H1 (cell line): ENCODE measurements around the gene CAMKMT. TPM values are rescaled to one million over a fixed set of nuclear protein-coding genes. Genes with fewer than 3 reads are reported as not detected.

ENCODE experiments used
- CTCF ChIA-PET: fragments of 300-600 bp; sonication (Branson Sonifier 250); formaldehyde crosslinking; loops from one replicate; lab custom pipeline; 2021; ENCODE audit not compliant: partially characterized antibody; lab: Charles Lee
- POLR2A ChIA-PET: fragments of 300-600 bp; sonication (Branson Sonifier 250); formaldehyde crosslinking; loops from one replicate; lab custom pipeline; 2021; ENCODE audit warnings: inconsistent platforms; ENCODE audit not compliant: partially characterized antibody; lab: Charles Lee
- DNase-seq, 2 experiments: peaks; one replicate each; pipeline versions ENCODE4 v3.0.0 to v3.0.0-alpha.2; 2010 to 2022; ENCODE audit warnings: low spot score in 2 of 2, low read depth in 1 of 2, mixed read lengths in 1 of 2
- FAIRE-seq: peaks from 2 replicates; lab custom pipeline; 2011; peaks lifted over from hg19 to GRCh38; lab: Jason Lieb, UNC
- H2AFZ ChIP-seq: 2 replicates; pipeline ENCODE4 v1.8.1; 2012; ENCODE audit warnings: low read length, inconsistent platforms
- H2AK5ac ChIP-seq: 2 replicates; pipeline ENCODE4 v1.6.1; 2013; ENCODE audit warnings: low read depth, low read length
- H2BK120ac ChIP-seq: replicated peaks from 2 replicates; pipeline ENCODE3; 2013; ENCODE audit warnings: low read depth, low read length, inconsistent platforms
- H2BK12ac ChIP-seq: 2 replicates; pipeline ENCODE4 v1.6.1; 2013; ENCODE audit warnings: low read depth, low read length
- H2BK15ac ChIP-seq: 2 replicates; pipeline ENCODE4 v1.6.1; 2013; ENCODE audit warnings: low read length
- H2BK20ac ChIP-seq: 2 replicates; pipeline ENCODE4 v1.6.1; 2013; ENCODE audit warnings: low read length
- H2BK5ac ChIP-seq: 2 replicates; pipeline ENCODE4 v1.6.1; 2013; ENCODE audit warnings: low read depth, low read length
- H3K14ac ChIP-seq: 2 replicates; pipeline ENCODE4 v1.6.1; 2013; ENCODE audit warnings: inconsistent platforms; ENCODE audit not compliant: insufficient read length
- H3K18ac ChIP-seq: 2 replicates; pipeline ENCODE4 v1.6.1; 2013; ENCODE audit warnings: low read length; ENCODE audit errors: extremely low read depth
- H3K23ac ChIP-seq: 2 replicates; pipeline ENCODE4 v1.6.1; 2013; ENCODE audit warnings: inconsistent platforms; ENCODE audit not compliant: insufficient read length
- H3K23me2 ChIP-seq: 2 replicates; pipeline ENCODE4 v1.6.1; 2013; ENCODE audit warnings: low read depth, low read length
- H3K27ac ChIP-seq: 2 replicates; pipeline ENCODE4 v1.6.1; 2011; ENCODE audit warnings: low read depth, low read length, inconsistent platforms
- H3K27me3 ChIP-seq, 4 experiments: replicated peaks in 1 of 4; 1 replicate in 1 of 4; 2 replicates in 3 of 4; pipeline versions ENCODE4 v1.6.1 to v1.8.1; 2011 to 2013; ENCODE audit warnings: low read length in 3 of 4, mild to moderate bottlenecking in 3 of 4, inconsistent platforms in 2 of 4, mixed read lengths in 2 of 4, moderate library complexity in 1 of 4; ENCODE audit not compliant: control insufficient read depth in 3 of 4, insufficient read depth in 3 of 4; ENCODE audit errors: extremely low read depth in 1 of 4
- H3K36me3 ChIP-seq, 4 experiments: 2 replicates each; pipeline versions ENCODE4 v1.6.1 to v1.8.1; 2011 to 2013; ENCODE audit warnings: mild to moderate bottlenecking in 4 of 4, low read length in 3 of 4, moderate library complexity in 2 of 4, control low read depth in 1 of 4, inconsistent platforms in 1 of 4; ENCODE audit not compliant: insufficient read depth in 4 of 4, control insufficient read depth in 2 of 4
- H3K4ac ChIP-seq: replicated peaks from 2 replicates; pipeline ENCODE3; 2013; ENCODE audit warnings: low read length, low read depth, mixed read lengths, inconsistent platforms; ENCODE audit not compliant: insufficient read length
- H3K4me1 ChIP-seq, 4 experiments: replicated peaks in 1 of 4; 1 replicate in 1 of 4; 2 replicates in 3 of 4; pipeline versions ENCODE4 v1.6.1 to v1.8.1; 2011 to 2013; ENCODE audit warnings: low read length in 3 of 4, inconsistent platforms in 2 of 4, mixed read lengths in 1 of 4; ENCODE audit not compliant: insufficient read depth in 4 of 4, control insufficient read depth in 3 of 4
- H3K4me2 ChIP-seq, 2 experiments: 2 replicates each; pipeline versions ENCODE4 v1.6.1 to v1.8.1; 2011 to 2013; ENCODE audit warnings: low read depth in 2 of 2, low read length in 2 of 2, control low read depth in 1 of 2, inconsistent platforms in 1 of 2, mild to moderate bottlenecking in 1 of 2; ENCODE audit not compliant: insufficient read depth in 1 of 2
- H3K4me3 ChIP-seq, 4 experiments: fragments of 200-600, 300-600 bp in 1 of 4; sonication (generic), shearing (Covaris generic), sonication (Bioruptor Twin) in 1 of 4; 2 replicates each; pipeline versions ENCODE4 v1.5.1 to v1.8.1; 2011 to 2016; ENCODE audit warnings: low read length in 4 of 4, low read depth in 3 of 4, control low read depth in 2 of 4, inconsistent platforms in 2 of 4, mild to moderate bottlenecking in 2 of 4, mixed read lengths in 1 of 4, moderate library complexity in 1 of 4; ENCODE audit not compliant: insufficient read depth in 2 of 4; ENCODE audit errors: extremely low read depth in 1 of 4
- H3K56ac ChIP-seq: replicated peaks from 2 replicates; pipeline ENCODE3; 2013; ENCODE audit warnings: low read depth, mild to moderate bottlenecking, mixed read lengths, low read length, inconsistent platforms; ENCODE audit not compliant: insufficient read length
- H3K79me1 ChIP-seq: 2 replicates; pipeline ENCODE4 v1.6.1; 2013; ENCODE audit warnings: low read depth, low read length, control low read depth
- H3K79me2 ChIP-seq, 2 experiments: 2 replicates each; pipeline versions ENCODE4 v1.6.1 to v1.8.1; 2012 to 2013; ENCODE audit warnings: low read length in 2 of 2, mild to moderate bottlenecking in 2 of 2, inconsistent platforms in 1 of 2; ENCODE audit not compliant: insufficient read depth in 2 of 2, control insufficient read depth in 1 of 2
- H3K9ac ChIP-seq, 4 experiments: replicated peaks in 1 of 4; 1 replicate in 1 of 4; 2 replicates in 3 of 4; pipeline versions ENCODE4 v1.6.1 to v1.8.1; 2011 to 2013; ENCODE audit warnings: low read depth in 3 of 4, low read length in 3 of 4, control low read depth in 2 of 4, mild to moderate bottlenecking in 2 of 4, moderate library complexity in 2 of 4, inconsistent platforms in 1 of 4; ENCODE audit errors: extremely low read depth in 1 of 4
- H3K9me3 ChIP-seq, 2 experiments: 2 replicates each; pipeline versions ENCODE4 v1.6.1 to v1.8.1; 2012 to 2013; ENCODE audit warnings: mild to moderate bottlenecking in 2 of 2, moderate library complexity in 2 of 2, control low read depth in 1 of 2, inconsistent platforms in 1 of 2, low read depth in 1 of 2, low read length in 1 of 2, mixed read lengths in 1 of 2; ENCODE audit not compliant: insufficient read depth in 2 of 2
- H4K20me1 ChIP-seq, 2 experiments: replicated peaks in 1 of 2; 2 replicates each; pipeline versions ENCODE3 to v1.8.1; 2011 to 2013; ENCODE audit warnings: inconsistent platforms in 2 of 2, low read length in 2 of 2, mild to moderate bottlenecking in 1 of 2; ENCODE audit not compliant: insufficient read depth in 2 of 2, control insufficient read depth in 1 of 2
- H4K5ac ChIP-seq: 2 replicates; pipeline ENCODE4 v1.6.1; 2013; ENCODE audit warnings: low read length, low read depth, mixed read lengths, inconsistent platforms; ENCODE audit not compliant: insufficient read length
- H4K8ac ChIP-seq: 2 replicates; pipeline ENCODE4 v1.8.0; 2013; ENCODE audit warnings: mild to moderate bottlenecking, moderate library complexity, low read length, inconsistent platforms; ENCODE audit not compliant: insufficient read depth; ENCODE audit errors: extremely low read depth
- H4K91ac ChIP-seq: replicated peaks from 2 replicates; pipeline ENCODE3; 2013; ENCODE audit warnings: low read length, mixed read lengths, inconsistent platforms; ENCODE audit not compliant: insufficient read length
- HDAC6 ChIP-seq: IDR thresholded peaks from one replicate; pipeline ENCODE4 v1.7.1; 2012; ENCODE audit warnings: low read depth, mild to moderate bottlenecking, inconsistent platforms, low read length, moderate library complexity
- POU5F1 ChIP-seq: IDR thresholded peaks from 2 replicates; pipeline ENCODE4 v1.6.1; 2011; ENCODE audit warnings: low read depth, mild to moderate bottlenecking, low read length, moderate library complexity
- RFX5 ChIP-seq: IDR thresholded peaks from 2 replicates; pipeline ENCODE4 v1.6.1; 2011; ENCODE audit warnings: low read depth, low read length, improper control_type of control experiment, borderline replicate concordance
- RNF2 ChIP-seq: fragments of 200-900, 300-1000 bp; sonication (generic); IDR thresholded peaks from 2 replicates; pipeline ENCODE4 v1.7.1; 2016; ENCODE audit warnings: borderline replicate concordance, low read depth, mild to moderate bottlenecking, antibody characterized with exemption, low read length; ENCODE audit not compliant: poor library complexity, severe bottlenecking; ENCODE audit errors: missing control alignments
- SP1 ChIP-seq: IDR thresholded peaks from 2 replicates; pipeline ENCODE4 v1.6.1; 2011; ENCODE audit warnings: low read depth, low read length
- SUZ12 ChIP-seq: fragments of 200-600 bp; sonication (generic); IDR thresholded peaks from 2 replicates; pipeline ENCODE4 v1.6.1; 2012; ENCODE audit warnings: mild to moderate bottlenecking, inconsistent platforms, low read length, moderate library complexity, mixed read lengths
- TEAD4 ChIP-seq: IDR thresholded peaks from 2 replicates; pipeline ENCODE4 v1.6.1; 2012; ENCODE audit warnings: low read depth, low read length, inconsistent platforms, mixed read lengths
- WGBS, 2 experiments: shearing (Covaris generic) in 1 of 2; methylation state at CpG; one replicate each; pipeline versions ENCODE4 v1.1.6 to v1.1.7; 2013 to 2015; ENCODE audit warnings: low lambda C conversion rate in 2 of 2, mixed read lengths in 2 of 2, inconsistent platforms in 1 of 2, low coverage in 1 of 2, missing lambda C conversion rate in 1 of 2; ENCODE audit not compliant: insufficient replicate concordance in 2 of 2, insufficient coverage in 1 of 2, insufficient read length in 1 of 2; ENCODE audit errors: extremely low coverage in 1 of 2, missing lambda C conversion rate in 1 of 2; 5-methylcytosine and 5-hydroxymethylcytosine counted together
- polyA plus RNA-seq, 7 experiments: library from polyadenylated mRNA; depleted of rRNA in 3 of 7; stranded (reverse) in 5 of 7; unstranded in 2 of 7; fragments of >200 nt in 5 of 7; fragments of 200-250 nt in 2 of 7; gene quantifications; 1 replicate in 5 of 7; 2 replicates in 1 of 7; 4 replicates in 1 of 7; pipeline versions ENCODE4 v1.2.1 to v1.2.3, GENCODE V29; 2011 to 2013; ENCODE audit warnings: missing spikeins in 2 of 7, mixed read lengths in 2 of 7
- total RNA-seq: library from RNA; stranded (reverse); fragmentation: NEBNext Ultra II Directional; extraction: Animal tissue kit (Norgen Biotek cat#: 25700); gene quantifications from 2 replicates; pipeline ENCODE4 v1.2.1, GENCODE V29; 2021
- TF ChIP-seq, protein P1 (sequence below): IDR thresholded peaks from 2 replicates; pipeline ENCODE4 v1.6.1; 2011; ENCODE audit warnings: low read depth, mild to moderate bottlenecking, low read length; ENCODE audit not compliant: insufficient read depth
- TF ChIP-seq, protein P2 (sequence below): IDR thresholded peaks from 2 replicates; pipeline ENCODE4 v1.6.1; 2011; ENCODE audit warnings: low read length, improper control_type of control experiment
- TF ChIP-seq, protein P3 (sequence below): IDR thresholded peaks from 2 replicates; pipeline ENCODE4 v1.6.1; 2012; ENCODE audit warnings: inconsistent platforms

The CAMKMT gene
- total and polyA plus RNA-seq, 2 of the 8 experiments (the other 6 are each of a cell fraction or from before 2014, with no cell fraction given) = 14.7 to 22.4 TPM

DNA sequence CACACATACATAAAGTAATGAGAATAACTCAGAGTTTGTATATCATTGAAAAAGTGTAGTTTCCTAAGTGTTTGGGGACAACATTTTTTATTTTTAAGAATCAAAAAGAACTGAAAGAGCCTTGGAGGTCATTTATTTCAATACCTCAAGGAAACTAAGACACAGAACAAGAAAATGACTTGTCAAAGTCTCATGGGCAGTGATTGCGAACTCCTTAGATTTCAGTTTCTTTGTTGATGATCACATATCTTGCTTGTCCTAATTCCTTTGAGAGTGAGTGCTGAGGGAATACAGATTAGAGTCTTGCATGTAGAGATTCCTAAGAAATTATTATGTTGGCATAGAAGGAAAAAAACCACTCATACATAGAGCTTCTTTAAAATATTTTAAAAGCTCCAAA, 243.8 kb downstream of the CAMKMT start:
- Histone ChIP-seq H2AFZ (no peak overlapping the region), H3K56ac (no peak overlapping the region), H3K23me2 (no peaks in the 10 kb centered on the region), H3K9ac (no peak overlapping the region), H4K91ac (no peak overlapping the region), H3K4me1 (no peaks in the 10 kb centered on the region), H4K8ac (no peak overlapping the region), H2BK20ac (no peak overlapping the region), H3K79me2 (no peaks in the 10 kb centered on the region), H4K5ac (no peak overlapping the region), H3K18ac (no peak overlapping the region), H3K4me3 (no peak overlapping the region), H2BK15ac (no peak overlapping the region), H3K27me3 (no peaks in the 10 kb centered on the region), H2AK5ac (no peak overlapping the region), H3K4me2 (no peak overlapping the region), H3K9me3 (no peaks in the 10 kb centered on the region), H2BK5ac (no peak overlapping the region), H4K20me1 (no peaks in the 10 kb centered on the region), H3K79me1 (no peaks in the 10 kb centered on the region), H2BK12ac (no peak overlapping the region), H3K36me3 (no peaks in the 10 kb centered on the region), H3K14ac (no peak overlapping the region), H3K27ac (no peak overlapping the region), H2BK120ac (no peak overlapping the region), H3K4ac (no peak overlapping the region), H3K23ac (no peak overlapping the region)
- DNase-seq = no peak
- CTCF ChIA-PET = interaction anchor here (1.5 kb wide), 1 partner anchor 88 kb away, joined by 3 read pairs; no protein-coding TSS in a partner anchor
- FAIRE-seq = no peak
- 67% methylated on average over 1 of the region's 1 CpG; no CpG with 5 or more reads in 1 of the 2 experiments for WGBS, 2 experiments
- POLR2A ChIA-PET = no interaction called here
- TF ChIP-seq RFX5 (no peak), SUZ12 (no peak), SP1 (no peak), TEAD4 (no peak), HDAC6 (no peak), RNF2 (no peak), POU5F1 (no peak)
- TF ChIP-seq, protein P1, sequence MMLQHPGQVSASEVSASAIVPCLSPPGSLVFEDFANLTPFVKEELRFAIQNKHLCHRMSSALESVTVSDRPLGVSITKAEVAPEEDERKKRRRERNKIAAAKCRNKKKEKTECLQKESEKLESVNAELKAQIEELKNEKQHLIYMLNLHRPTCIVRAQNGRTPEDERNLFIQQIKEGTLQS = no peak
- TF ChIP-seq, protein P2, sequence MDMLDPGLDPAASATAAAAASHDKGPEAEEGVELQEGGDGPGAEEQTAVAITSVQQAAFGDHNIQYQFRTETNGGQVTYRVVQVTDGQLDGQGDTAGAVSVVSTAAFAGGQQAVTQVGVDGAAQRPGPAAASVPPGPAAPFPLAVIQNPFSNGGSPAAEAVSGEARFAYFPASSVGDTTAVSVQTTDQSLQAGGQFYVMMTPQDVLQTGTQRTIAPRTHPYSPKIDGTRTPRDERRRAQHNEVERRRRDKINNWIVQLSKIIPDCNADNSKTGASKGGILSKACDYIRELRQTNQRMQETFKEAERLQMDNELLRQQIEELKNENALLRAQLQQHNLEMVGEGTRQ = no peak
- TF ChIP-seq, protein P3, sequence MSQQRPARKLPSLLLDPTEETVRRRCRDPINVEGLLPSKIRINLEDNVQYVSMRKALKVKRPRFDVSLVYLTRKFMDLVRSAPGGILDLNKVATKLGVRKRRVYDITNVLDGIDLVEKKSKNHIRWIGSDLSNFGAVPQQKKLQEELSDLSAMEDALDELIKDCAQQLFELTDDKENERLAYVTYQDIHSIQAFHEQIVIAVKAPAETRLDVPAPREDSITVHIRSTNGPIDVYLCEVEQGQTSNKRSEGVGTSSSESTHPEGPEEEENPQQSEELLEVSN = no peak
